K562 (cell line): ENCODE results near the gene CRKL. TPM values are rescaled to one million over a fixed set of nuclear protein-coding genes. Genes with fewer than 3 reads are reported as not detected.

Source experiments
- ATAC-seq: fragments of 200-7000 bp; cut with Tn5 transposase; 3 replicates; pipeline ENCODE4 v1.9.1; 2020; ENCODE audit warnings: moderate library complexity
- BruUV-seq: library from RNA; stranded (reverse); fragments of 400-500 nt; replicated peaks from 2 replicates; lab custom pipeline; 2021; lab: Mats Ljungman, UMichigan
- CTCF ChIA-PET: fragments of 300-600 bp; formaldehyde crosslinking; extraction: SDS; loops from one replicate; lab custom pipeline; 2021; ENCODE audit warnings: low intra/inter-chr PET ratio; lab: Yijun Ruan, JAX
- POLR2A ChIA-PET: fragments of 300-600, 350-650 bp; sonication (Branson Sonifier 250); formaldehyde crosslinking; extraction: SDS; loops from one replicate; lab custom pipeline; 2021; ENCODE audit warnings: antibody characterized with exemption, inconsistent platforms; lab: Yijun Ruan, JAX
- DNase-seq, 4 experiments: peaks; one replicate each; pipeline versions ENCODE4 v3.0.0 to v3.0.0-alpha.2; 2011 to 2018; ENCODE audit warnings: low spot score in 3 of 4, mixed read lengths in 3 of 4; ENCODE audit errors: extremely low read depth in 1 of 4
- FAIRE-seq: peaks from 2 replicates; lab custom pipeline; 2011; peaks lifted over from hg19 to GRCh38; lab: Jason Lieb, UNC
- H2AFZ ChIP-seq: 2 replicates; pipeline ENCODE4 v1.6.0; 2011; ENCODE audit warnings: low read depth, low read length, control low read depth, inconsistent platforms
- H3K27ac ChIP-seq: fragments of 200-600 bp; 3 replicates; pipeline ENCODE4 v1.8.0; 2011; ENCODE audit warnings: low read depth, mild to moderate bottlenecking, control low read depth, inconsistent platforms, low read length, moderate library complexity, mixed read lengths; ENCODE audit errors: extremely low read depth
- H3K27me3 ChIP-seq, 2 experiments: fragments of 300-600 bp in 1 of 2; 2 replicates in 1 of 2; 3 replicates in 1 of 2; pipeline versions ENCODE4 v1.6.0 to v1.8.0; 2011; ENCODE audit warnings: inconsistent platforms in 2 of 2, low read length in 2 of 2, mild to moderate bottlenecking in 1 of 2, mixed read lengths in 1 of 2, moderate library complexity in 1 of 2; ENCODE audit not compliant: control insufficient read depth in 2 of 2, insufficient read depth in 2 of 2
- H3K36me3 ChIP-seq: fragments of 300-600 bp; 3 replicates; pipeline ENCODE4 v1.8.0; 2011; ENCODE audit warnings: mild to moderate bottlenecking, low read length, inconsistent platforms; ENCODE audit not compliant: control insufficient read depth, insufficient read depth
- H3K4me1 ChIP-seq, 2 experiments: fragments of 200-600 bp in 1 of 2; replicated peaks in 1 of 2; 2 replicates in 1 of 2; 3 replicates in 1 of 2; pipeline versions ENCODE4 v1.5.1 to v1.8.0; 2011; ENCODE audit warnings: inconsistent platforms in 2 of 2, low read length in 2 of 2, mild to moderate bottlenecking in 1 of 2, mixed read lengths in 1 of 2, moderate library complexity in 1 of 2; ENCODE audit not compliant: control insufficient read depth in 2 of 2, insufficient read depth in 2 of 2
- H3K4me2 ChIP-seq: 2 replicates; pipeline ENCODE4 v1.6.1; 2011; ENCODE audit warnings: low read length, control low read depth, inconsistent platforms, mixed read lengths; ENCODE audit not compliant: insufficient read depth
- H3K4me3 ChIP-seq: fragments of 200-600 bp; sonication (generic), shearing (Covaris generic); 2 replicates; pipeline ENCODE4 v1.5.1; 2016; ENCODE audit warnings: control low read depth, inconsistent platforms
- H3K79me2 ChIP-seq: fragments of 200-600 bp; 3 replicates; pipeline ENCODE4 v1.8.0; 2011; ENCODE audit warnings: low read length, inconsistent platforms; ENCODE audit not compliant: control insufficient read depth, insufficient read depth
- H3K9ac ChIP-seq, 2 experiments: 2 replicates each; pipeline versions ENCODE4 v1.6.0 to v1.6.1; 2011; ENCODE audit warnings: low read depth in 2 of 2, low read length in 2 of 2, control low read depth in 1 of 2, inconsistent platforms in 1 of 2, mild to moderate bottlenecking in 1 of 2, mixed read lengths in 1 of 2; ENCODE audit not compliant: insufficient read depth in 1 of 2
- H3K9me1 ChIP-seq: one replicate; pipeline ENCODE4 v1.6.0; 2011; ENCODE audit warnings: inconsistent platforms, mild to moderate bottlenecking, low read length, moderate library complexity; ENCODE audit not compliant: control insufficient read depth, insufficient read depth
- H3K9me3 ChIP-seq: replicated peaks from 2 replicates; pipeline ENCODE4 v1.5.1; 2011; ENCODE audit warnings: low read depth, low read length, inconsistent platforms; ENCODE audit not compliant: control insufficient read depth, insufficient read depth
- H4K20me1 ChIP-seq: replicated peaks from 2 replicates; pipeline ENCODE4 v1.6.1; 2011; ENCODE audit warnings: low read length, inconsistent platforms, mixed read lengths; ENCODE audit not compliant: control insufficient read depth, insufficient read depth
- EHMT2 ChIP-seq: fragments of 450-650 bp; IDR thresholded peaks from 2 replicates; pipeline ENCODE4 v1.6.1; 2018; ENCODE audit warnings: antibody characterized with exemption
- FOXP1 ChIP-seq: sonication (generic); formaldehyde crosslinking; IDR thresholded peaks from 2 replicates; pipeline ENCODE4 v1.8.0; 2022; ENCODE audit warnings: mild to moderate bottlenecking, missing genetic modification reagents
- GTF2E2 ChIP-seq: fragments of 200-800 bp; sonication (Bioruptor generic); IDR thresholded peaks from 2 replicates; pipeline ENCODE4 v1.6.1; 2016; ENCODE audit warnings: missing genetic modification characterization, missing compliant biosample characterization
- KDM5B ChIP-seq: fragments of 200-600 bp; sonication (generic); IDR thresholded peaks from 2 replicates; pipeline ENCODE4 v1.6.1; 2012; ENCODE audit warnings: low read depth, mild to moderate bottlenecking, moderate library complexity, low read length, control low read depth, inconsistent platforms; ENCODE audit not compliant: insufficient replicate concordance
- L3MBTL2 ChIP-seq: fragments of 450-650 bp; IDR thresholded peaks from 2 replicates; pipeline ENCODE4 v1.6.1; 2016; ENCODE audit warnings: mild to moderate bottlenecking, moderate library complexity
- MAFF ChIP-seq: IDR thresholded peaks from 2 replicates; pipeline ENCODE4 v1.6.1; 2012; ENCODE audit warnings: low read length, improper control_type of control experiment
- MCM2 ChIP-seq: fragments of 450-650 bp; IDR thresholded peaks from 2 replicates; pipeline ENCODE4 v1.6.1; 2017; ENCODE audit warnings: low read depth, mild to moderate bottlenecking
- MCM5 ChIP-seq: fragments of 450-650 bp; IDR thresholded peaks from 2 replicates; pipeline ENCODE4 v1.6.1; 2016; ENCODE audit warnings: low read depth
- MIER1 ChIP-seq: fragments of 450-650 bp; IDR thresholded peaks from 2 replicates; pipeline ENCODE4 v1.6.1; 2016; ENCODE audit warnings: antibody characterized with exemption, mild to moderate bottlenecking, low read depth
- NCOA6 ChIP-seq: fragments of 450-650 bp; IDR thresholded peaks from 2 replicates; pipeline ENCODE4 v1.6.1; 2017; ENCODE audit warnings: mild to moderate bottlenecking
- NR1H2 ChIP-seq: sonication (generic); formaldehyde crosslinking; IDR thresholded peaks from 2 replicates; pipeline ENCODE4 v1.4.0; 2020; ENCODE audit warnings: mild to moderate bottlenecking, missing genetic modification reagents
- NR4A1 ChIP-seq, 2 experiments: fragments of 250-450 bp in 1 of 2; fragments of 450-650 bp in 1 of 2; sonication (Bioruptor Pico) in 1 of 2; IDR thresholded peaks; 2 replicates each; pipeline versions ENCODE4 v1.4.0 to v1.6.1; 2016 to 2020; ENCODE audit warnings: mild to moderate bottlenecking in 2 of 2, missing compliant biosample characterization in 1 of 2, missing genetic modification characterization in 1 of 2, moderate library complexity in 1 of 2
- SMARCA4 ChIP-seq: fragments of 450-650 bp; IDR thresholded peaks from 2 replicates; pipeline ENCODE4 v1.6.1; 2016
- SRSF3 ChIP-seq: fragments of 200-400 bp; formaldehyde crosslinking; IDR thresholded peaks from 2 replicates; pipeline ENCODE4 v1.6.1; 2016; ENCODE audit warnings: mild to moderate bottlenecking, low read length, moderate library complexity; ENCODE audit not compliant: insufficient read depth
- TAF7 ChIP-seq: fragments of 450-650 bp; IDR thresholded peaks from 2 replicates; pipeline ENCODE4 v1.6.1; 2016; ENCODE audit warnings: missing genetic modification characterization, missing compliant biosample characterization
- YY1 ChIP-seq, 3 experiments: IDR thresholded peaks; 2 replicates each; pipeline ENCODE4 v1.6.1; 2011; ENCODE audit warnings: low read length in 2 of 3, mild to moderate bottlenecking in 2 of 3, moderate library complexity in 2 of 3, borderline replicate concordance in 1 of 3, control low read depth in 1 of 3, low read depth in 1 of 3; ENCODE audit not compliant: insufficient read depth in 3 of 3, insufficient replicate concordance in 2 of 3, control insufficient read depth in 1 of 3, insufficient read length in 1 of 3; ENCODE audit errors: extremely low read depth in 1 of 3
- ZBED1 ChIP-seq: IDR thresholded peaks from 2 replicates; pipeline ENCODE4 v1.6.1; 2014
- ZSCAN32 ChIP-seq: fragments of 450-650 bp; formaldehyde crosslinking; IDR thresholded peaks from 2 replicates; pipeline ENCODE4 v1.4.0; 2020; ENCODE audit warnings: mild to moderate bottlenecking, moderate library complexity
- WGBS: fragments of 100-300 bp; shearing (Covaris generic); methylation state at CpG from one replicate; pipeline ENCODE4 v1.1.6; 2016; ENCODE audit warnings: low coverage, mixed read lengths; ENCODE audit not compliant: insufficient coverage; ENCODE audit errors: missing lambda C conversion rate; 5-methylcytosine and 5-hydroxymethylcytosine counted together
- in situ Hi-C: fragments of 300-500 bp; cut with MboI; formaldehyde crosslinking; loops from 4 replicates; pipeline ENCODE4 v1.15.0; 2018; ENCODE audit warnings: inconsistent platforms, mixed read lengths
- intact Hi-C: fragments of 100-400 bp; cut with micrococcal nuclease; formaldehyde crosslinking; loops from 2 replicates; pipeline ENCODE4 v1.14.2; 2022
- polyA plus RNA-seq, 8 experiments: library from polyadenylated mRNA; depleted of rRNA in 4 of 8; stranded (reverse) in 5 of 8; unstranded in 3 of 8; fragments of >200 nt; fragmentation: Nextera tagmentation in 2 of 8; fragmentation: Illumina TruSeq in 1 of 8; extraction: Ambion mirVana in 2 of 8; extraction: Trizol in 1 of 8; gene quantifications; 2 replicates each; pipeline versions ENCODE4 v1.2.1 to v1.2.3, GENCODE V29; 2011 to 2014; ENCODE audit warnings: inconsistent platforms in 1 of 8, missing spikeins in 1 of 8
- total RNA-seq, 7 experiments: library from RNA; depleted of rRNA in 6 of 7; stranded (reverse); fragments of >200 nt in 6 of 7; fragmentation: Illumina TruSeq in 2 of 7; extraction: Trizol in 2 of 7; gene quantifications; 2 replicates each; pipeline versions ENCODE4 v1.2.1 to v1.2.3, GENCODE V29; 2011 to 2021; ENCODE audit warnings: low replicate concordance in 1 of 7
- TF ChIP-seq, protein P1 (sequence below): fragments of 250-450 bp; sonication (Bioruptor Pico); IDR thresholded peaks from 2 replicates; pipeline ENCODE4 v1.4.0; 2020; ENCODE audit warnings: mild to moderate bottlenecking, moderate library complexity
- TF ChIP-seq, protein P2 (sequence below): fragments of 450-650 bp; IDR thresholded peaks from 2 replicates; pipeline ENCODE4 v1.6.1; 2016; ENCODE audit warnings: missing biosample characterization, missing genetic modification characterization

The CRKL gene
- total and polyA plus RNA-seq, 9 of the 15 experiments (the other 6 are each of a cell fraction or from before 2014, with no cell fraction given) = 100 to 263 (median 124) TPM

DNA sequence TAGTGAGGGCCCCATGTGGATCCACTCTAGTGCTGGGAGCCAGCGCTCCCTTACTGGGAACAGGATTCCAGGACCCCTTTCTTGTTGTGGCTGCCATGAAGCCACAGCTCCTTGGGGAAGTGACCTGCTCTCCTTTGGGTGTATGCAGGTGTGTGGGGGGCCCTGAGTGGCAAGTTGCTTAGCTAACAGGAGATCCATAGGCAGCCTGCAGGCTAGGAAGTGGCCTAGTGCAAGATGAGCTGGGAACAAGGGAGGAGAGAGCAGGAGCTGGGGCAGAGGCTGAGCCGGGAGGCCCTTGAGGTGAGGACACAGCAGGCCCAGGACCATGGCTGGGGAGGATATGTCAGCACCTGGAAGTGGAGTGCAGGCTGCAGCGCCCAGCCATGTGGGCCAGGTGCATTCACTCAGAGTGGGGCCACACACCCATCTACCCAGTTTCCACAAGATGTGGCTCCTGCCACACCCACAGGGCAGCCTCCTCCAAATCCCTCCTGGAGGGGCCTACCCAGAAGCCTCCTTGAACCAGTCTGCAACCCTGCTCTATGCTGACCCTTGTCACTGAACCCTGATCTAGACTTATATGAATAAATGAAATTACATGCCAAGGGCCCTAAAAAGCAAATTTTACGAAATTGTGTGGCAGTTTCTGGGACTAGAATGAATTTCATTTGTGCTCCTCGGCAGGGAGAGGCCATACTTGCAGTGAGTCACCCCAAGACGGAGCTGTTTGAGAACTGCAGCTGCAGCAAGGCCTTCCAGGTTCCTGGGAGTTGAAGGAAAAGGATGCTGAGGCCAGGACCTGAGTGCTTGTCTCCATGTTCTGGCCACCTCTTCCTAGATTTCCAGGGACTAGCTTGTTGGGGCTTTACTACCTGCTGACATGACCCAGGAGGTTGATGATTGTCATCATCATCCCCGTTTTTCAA is 81.5 kb downstream of the CRKL start:
- FAIRE-seq = no peak
- WGBS = 67% methylated on average over 7 of the region's 7 CpGs
- DNase-seq = peak in 1 of 4 experiments; percentile 63
- ChIA-PET CTCF (no interaction called here), POLR2A (interaction anchor here (0.6 to 17.9 kb wide), 22 partner anchors 9 to 522 kb away, joined by 3 to 451 read pairs (median 5); partner anchors contain the start of genes AIFM3, CRKL, LZTR1 and P2RX6)
- no peak overlapping the region; the same call in 2 of the 3 replicates for H3K27ac ChIP-seq
- no TSS peak for BruUV-seq
- peaks cover 21 to 93% of the 10 kb centered on the region in 2 experiments for H3K4me1 ChIP-seq
- in situ Hi-C loops (no loop called here), intact Hi-C loops (no loop called here)
- peaks cover 73% of the 10 kb centered on the region for H3K36me3 ChIP-seq
- H3K9me1 ChIP-seq = no peaks in the 10 kb centered on the region
- H3K4me3 ChIP-seq = no peak overlapping the region
- no peak overlapping the region for H2AFZ ChIP-seq
- no peak for ATAC-seq
- H3K9ac ChIP-seq = peak overlapping the region in 1 of 2 experiments; percentile 93; a peak in 2 of 4 replicates
- H3K27me3 ChIP-seq = no peaks in the 10 kb centered on the region
- H3K79me2 ChIP-seq = peaks cover 42% of the 10 kb centered on the region
- H3K9me3 ChIP-seq = no peaks in the 10 kb centered on the region
- H4K20me1 ChIP-seq = peaks cover 28% of the 10 kb centered on the region; the same call in 1 of the 2 replicates
- no peak overlapping the region for H3K4me2 ChIP-seq
- TF ChIP-seq MCM2 (no peak), ZSCAN32 (CRISPR knock-in tag) (peak; percentile 57), NR1H2 (CRISPR knock-in tag) (no peak), GTF2E2 (no peak), L3MBTL2 (no peak), MCM5 (no peak), NR4A1 (CRISPR knock-in tag; IDR thresholded peaks at IDR 0.05) (peak; percentile 12; the same call in 1 of the 2 replicates), NR4A1 (tag; IDR thresholded peaks at IDR 0.05) (no peak), MIER1 (no peak), EHMT2 (no peak), KDM5B (peak; percentile 57), SMARCA4 (no peak), TAF7 (no peak), FOXP1 (CRISPR knock-in tag) (no peak), MAFF (no peak), ZBED1 (no peak), YY1 (IDR thresholded peaks at IDR 0.05; ENCODE audit: borderline replicate concordance in 1 of 3, control insufficient read depth in 1 of 3, extremely low read depth in 1 of 3, insufficient read depth in 3 of 3, insufficient read length in 1 of 3, insufficient replicate concordance in 2 of 3, low read depth in 1 of 3, low read length in 2 of 3) (peak in 1 of 3 experiments; percentile 54), SRSF3 (no peak), NCOA6 (no peak)
- TF ChIP-seq, protein P1, sequence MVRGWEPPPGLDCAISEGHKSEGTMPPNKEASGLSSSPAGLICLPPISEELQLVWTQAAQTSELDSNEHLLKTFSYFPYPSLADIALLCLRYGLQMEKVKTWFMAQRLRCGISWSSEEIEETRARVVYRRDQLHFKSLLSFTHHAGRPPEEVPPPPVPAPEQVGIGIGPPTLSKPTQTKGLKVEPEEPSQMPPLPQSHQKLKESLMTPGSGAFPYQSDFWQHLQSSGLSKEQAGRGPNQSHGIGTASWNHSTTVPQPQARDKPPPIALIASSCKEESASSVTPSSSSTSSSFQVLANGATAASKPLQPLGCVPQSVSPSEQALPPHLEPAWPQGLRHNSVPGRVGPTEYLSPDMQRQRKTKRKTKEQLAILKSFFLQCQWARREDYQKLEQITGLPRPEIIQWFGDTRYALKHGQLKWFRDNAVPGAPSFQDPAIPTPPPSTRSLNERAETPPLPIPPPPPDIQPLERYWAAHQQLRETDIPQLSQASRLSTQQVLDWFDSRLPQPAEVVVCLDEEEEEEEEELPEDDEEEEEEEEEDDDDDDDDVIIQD = no peak
- TF ChIP-seq, protein P2, sequence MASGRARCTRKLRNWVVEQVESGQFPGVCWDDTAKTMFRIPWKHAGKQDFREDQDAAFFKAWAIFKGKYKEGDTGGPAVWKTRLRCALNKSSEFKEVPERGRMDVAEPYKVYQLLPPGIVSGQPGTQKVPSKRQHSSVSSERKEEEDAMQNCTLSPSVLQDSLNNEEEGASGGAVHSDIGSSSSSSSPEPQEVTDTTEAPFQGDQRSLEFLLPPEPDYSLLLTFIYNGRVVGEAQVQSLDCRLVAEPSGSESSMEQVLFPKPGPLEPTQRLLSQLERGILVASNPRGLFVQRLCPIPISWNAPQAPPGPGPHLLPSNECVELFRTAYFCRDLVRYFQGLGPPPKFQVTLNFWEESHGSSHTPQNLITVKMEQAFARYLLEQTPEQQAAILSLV (tag) = no peak
